Activated CD4-positive, alpha-beta T cell treated with anti-CD3 and anti-CD28 coated beads for 36 hours (primary cell): ENCODE measurements around the gene SCAF8. TPM values are rescaled to one million over a fixed set of nuclear protein-coding genes. Genes with fewer than 3 reads are reported as not detected.

Experiments used
- ATAC-seq: fragments of 200-7000 bp; cut with Tn5 transposase; one replicate; pipeline ENCODE4 v1.10.0; 2021; ENCODE audit warnings: mild to moderate bottlenecking, moderate library complexity
- CTCF ChIA-PET: fragments of 350-600 bp; sonication (Branson Sonifier 250); formaldehyde crosslinking; loops from one replicate; lab custom pipeline; 2021; ENCODE audit warnings: antibody characterized with exemption; lab: Charles Lee
- POLR2A ChIA-PET: fragments of 350-600 bp; sonication (Branson Sonifier 250); formaldehyde crosslinking; loops from one replicate; lab custom pipeline; 2021; ENCODE audit warnings: antibody characterized with exemption, inconsistent platforms; lab: Charles Lee
- DNase-seq: peaks from one replicate; pipeline ENCODE4 v3.0.0-alpha.2; 2020
- H3K27ac Mint-ChIP-seq: one replicate; pipeline ENCODE4 v1.8.0; 2021; ENCODE audit warnings: mixed read lengths
- H3K27me3 Mint-ChIP-seq: one replicate; pipeline ENCODE4 v1.8.0; 2021; ENCODE audit warnings: mixed read lengths
- H3K36me3 Mint-ChIP-seq: one replicate; pipeline ENCODE4 v1.8.0; 2021; ENCODE audit warnings: low read depth, mixed read lengths
- H3K4me1 Mint-ChIP-seq: one replicate; pipeline ENCODE4 v1.8.0; 2021; ENCODE audit warnings: mixed read lengths
- H3K4me3 Mint-ChIP-seq: one replicate; pipeline ENCODE4 v1.8.0; 2021; ENCODE audit warnings: mild to moderate bottlenecking, moderate library complexity, mixed read lengths
- H3K9me3 Mint-ChIP-seq: one replicate; pipeline ENCODE4 v1.8.0; 2021; ENCODE audit warnings: low read depth, mixed read lengths
- intact Hi-C, 2 experiments: fragments of 100-400 bp; cut with DNase I in 1 of 2; cut with micrococcal nuclease in 1 of 2; formaldehyde crosslinking; loops; one replicate each; pipeline versions ENCODE4 v1.14.2 to v1.15.1; 2022 to 2024; cut with DNase I, micrococcal nuclease
- total RNA-seq, 2 experiments: library from RNA; stranded (reverse); gene quantifications; one replicate each; pipeline ENCODE4 v1.2.3, GENCODE V29; 2021

The SCAF8 gene
- total RNA-seq, 2 experiments from 2014 or later, result 33.9 to 44.5 TPM

DNA sequence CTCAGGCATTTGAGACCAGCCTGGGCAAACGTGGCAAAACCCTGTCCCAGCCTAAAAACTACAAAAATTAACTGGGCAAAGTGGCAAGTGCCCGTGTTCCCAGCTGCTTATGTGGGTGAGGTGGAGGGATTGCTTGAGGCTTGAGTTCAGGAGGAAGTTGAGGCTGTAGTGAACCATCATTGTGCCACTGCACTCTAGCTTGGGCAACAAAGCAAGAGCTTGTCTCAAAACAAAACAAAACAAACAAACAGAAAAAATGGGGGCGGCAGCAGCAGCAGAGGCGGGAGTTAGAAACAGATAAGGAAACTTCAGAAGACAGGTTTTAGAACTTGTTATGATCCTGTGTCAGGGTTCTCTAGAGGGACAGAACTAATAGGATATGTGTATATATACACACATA lies 49.0 kb downstream of the SCAF8 start:
- Mint-ChIP-seq H3K27me3 (no peaks in the 10 kb centered on the region), H3K4me3 (no peak overlapping the region), H3K36me3 (peaks cover 29% of the 10 kb centered on the region), H3K27ac (no peak overlapping the region), H3K4me1 (peaks cover 35% of the 10 kb centered on the region), H3K9me3 (no peaks in the 10 kb centered on the region)
- CTCF ChIA-PET, result interaction anchor here (1.3 to 1.5 kb wide), 2 partner anchors 15 to 28 kb away, joined by 3 read pairs; no protein-coding TSS in a partner anchor
- DNase-seq (peak; percentile 15), ATAC-seq (no peak)
- intact Hi-C loops, result no loop called here
- POLR2A ChIA-PET, result interaction anchor here (0.6 kb wide), 1 partner anchor 18 kb away, joined by 3 read pairs; no protein-coding TSS in a partner anchor

DNA sequence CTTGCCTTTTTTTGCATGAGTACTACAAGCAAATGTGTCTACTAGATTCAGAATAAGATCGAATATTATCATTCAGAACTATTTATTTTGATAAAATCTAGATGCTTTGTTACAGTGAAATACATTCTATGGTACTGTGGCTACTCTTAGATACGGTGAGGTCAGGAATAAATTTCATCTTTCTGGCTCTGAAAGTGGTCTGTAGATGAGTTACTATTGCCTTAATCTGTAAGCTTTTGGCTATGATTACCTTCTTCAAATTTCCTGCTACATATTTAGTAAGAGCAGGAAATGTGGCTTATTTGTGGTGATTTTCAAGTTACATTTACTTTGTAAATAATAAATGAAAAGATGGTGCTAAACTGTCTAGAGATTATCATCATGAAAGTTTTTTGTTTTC lies 50.0 kb downstream of the SCAF8 start:
- DNase-seq (no peak), ATAC-seq (no peak)
- Mint-ChIP-seq H3K36me3 (peaks cover 36% of the 10 kb centered on the region), H3K9me3 (no peaks in the 10 kb centered on the region), H3K4me3 (no peak overlapping the region), H3K27ac (no peak overlapping the region), H3K27me3 (no peaks in the 10 kb centered on the region), H3K4me1 (peaks cover 37% of the 10 kb centered on the region)
- intact Hi-C loops, result no loop called here
- POLR2A ChIA-PET, result no interaction called here
- CTCF ChIA-PET, result interaction anchor here (0.7 to 1.9 kb wide), 4 partner anchors 24 to 175 kb away, joined by 3 to 7 read pairs (median 3); no protein-coding TSS in a partner anchor

DNA sequence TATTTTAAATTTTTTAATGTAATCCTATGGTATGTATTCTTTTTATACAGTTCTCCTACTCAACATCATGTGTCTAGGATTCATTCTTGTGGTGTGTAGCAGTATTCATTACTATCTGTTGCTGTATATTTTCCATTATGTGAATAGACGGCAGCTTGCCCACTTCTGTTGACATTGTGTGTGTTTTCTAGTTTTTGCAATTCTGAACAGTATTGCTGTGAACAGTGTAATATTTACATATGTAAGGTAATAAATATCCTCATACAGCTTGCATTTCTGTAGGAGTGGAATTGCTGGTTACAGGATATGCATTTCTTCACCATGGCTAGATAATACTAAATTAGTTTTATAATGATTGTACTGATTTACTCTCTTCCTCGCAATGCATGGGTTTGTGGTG lies 51.9 kb downstream of the SCAF8 start:
- no peaks in the 10 kb centered on the region for H3K27me3 Mint-ChIP-seq
- ATAC-seq (no peak), DNase-seq (no peak)
- H3K27ac Mint-ChIP-seq, result no peak overlapping the region
- ChIA-PET POLR2A (no interaction called here), CTCF (no interaction called here)
- H3K9me3 Mint-ChIP-seq, result no peaks in the 10 kb centered on the region
- peaks cover 35% of the 10 kb centered on the region for H3K36me3 Mint-ChIP-seq
- H3K4me3 Mint-ChIP-seq, result no peak overlapping the region
- peaks cover 36% of the 10 kb centered on the region for H3K4me1 Mint-ChIP-seq
- intact Hi-C loops, result no loop called here

DNA sequence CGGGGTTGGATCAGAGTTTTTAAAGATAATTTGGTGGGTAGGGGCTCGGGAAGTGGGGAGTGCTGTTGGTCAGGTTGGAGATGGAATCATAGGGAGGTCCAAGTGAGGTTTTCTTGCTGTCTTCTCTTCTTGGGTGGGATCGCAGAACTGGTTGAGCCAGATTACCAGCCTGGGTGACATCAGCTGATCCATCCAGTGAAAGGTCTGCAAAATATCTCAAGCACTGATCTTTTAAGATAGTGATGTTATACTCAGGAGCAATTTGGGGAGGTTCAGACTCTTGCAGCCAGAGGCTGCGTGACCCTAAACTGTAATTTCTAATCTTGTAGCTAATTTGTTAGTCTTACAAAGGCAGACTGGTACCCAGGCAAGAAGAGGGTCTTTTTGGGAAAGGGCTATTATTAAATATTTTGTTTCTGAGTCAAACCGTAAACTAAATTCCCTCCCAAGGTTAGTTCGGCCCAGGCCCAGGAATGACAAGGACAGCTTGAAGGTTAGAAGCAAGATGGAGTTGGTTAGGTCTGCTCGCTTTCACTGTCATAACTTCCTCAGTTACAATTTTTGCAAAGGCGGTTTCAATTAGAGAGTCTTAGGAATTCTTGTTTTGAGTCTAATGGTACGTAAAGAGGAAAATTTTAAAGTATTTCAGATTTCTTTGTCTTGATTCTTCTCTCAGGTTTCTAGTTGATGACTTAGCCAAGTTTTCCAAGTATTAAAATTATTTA lies 53.1 kb downstream of the SCAF8 start:
- Mint-ChIP-seq H3K27ac (peak overlapping the region; percentile 2), H3K4me1 (peaks cover 37% of the 10 kb centered on the region), H3K27me3 (no peaks in the 10 kb centered on the region), H3K36me3 (peaks cover 31% of the 10 kb centered on the region), H3K9me3 (no peaks in the 10 kb centered on the region), H3K4me3 (no peak overlapping the region)
- ATAC-seq, result no peak
- intact Hi-C loops, result no loop called here
- POLR2A ChIA-PET, result no interaction called here
- DNase-seq, result no peak
- CTCF ChIA-PET, result interaction anchor here (0.6 to 0.7 kb wide), 2 partner anchors 110 to 153 kb away, joined by 3 read pairs; no protein-coding TSS in a partner anchor

DNA sequence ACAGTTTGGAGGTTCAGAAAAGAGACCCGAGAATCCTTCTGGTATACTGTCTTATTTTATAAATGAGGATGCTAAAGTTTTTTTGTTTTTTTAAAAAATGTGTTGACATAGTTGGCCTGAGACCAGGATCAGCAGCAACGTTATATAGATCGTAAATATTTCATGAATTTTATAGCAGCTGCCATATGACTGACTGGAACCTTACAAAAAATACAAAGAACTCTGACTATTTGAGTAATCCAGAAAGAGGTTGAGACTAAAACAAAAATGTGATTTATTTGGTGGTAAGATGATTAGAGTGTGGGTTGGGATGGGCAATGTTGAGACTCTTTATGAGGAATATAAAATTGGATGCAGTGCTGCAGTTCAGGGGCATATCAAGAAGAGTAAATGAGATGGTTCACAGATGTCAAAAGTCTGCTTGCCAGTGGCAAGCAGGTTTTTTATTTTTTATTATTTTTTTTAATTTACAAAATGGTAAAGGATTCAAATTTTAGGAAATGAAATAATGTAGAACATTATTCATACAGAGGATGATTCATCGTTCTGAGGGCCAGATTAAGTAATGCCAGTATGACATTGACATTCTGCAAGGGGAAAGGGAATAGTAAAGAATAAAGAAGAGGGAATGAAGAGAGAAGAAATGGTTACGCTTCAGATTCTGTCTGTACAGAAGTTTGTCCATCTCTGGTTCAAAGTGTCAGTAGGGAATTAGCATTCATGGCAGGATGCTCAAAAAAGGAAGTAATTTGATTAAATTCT lies 58.5 kb downstream of the SCAF8 start:
- Mint-ChIP-seq H3K36me3 (peaks cover 42% of the 10 kb centered on the region), H3K4me3 (no peak overlapping the region), H3K27ac (peak overlapping the region; percentile 56), H3K27me3 (no peaks in the 10 kb centered on the region), H3K4me1 (peaks cover 29% of the 10 kb centered on the region), H3K9me3 (no peaks in the 10 kb centered on the region)
- ChIA-PET POLR2A (no interaction called here), CTCF (no interaction called here)
- ATAC-seq, result no peak
- no peak for DNase-seq
- intact Hi-C loops, result no loop called here

DNA sequence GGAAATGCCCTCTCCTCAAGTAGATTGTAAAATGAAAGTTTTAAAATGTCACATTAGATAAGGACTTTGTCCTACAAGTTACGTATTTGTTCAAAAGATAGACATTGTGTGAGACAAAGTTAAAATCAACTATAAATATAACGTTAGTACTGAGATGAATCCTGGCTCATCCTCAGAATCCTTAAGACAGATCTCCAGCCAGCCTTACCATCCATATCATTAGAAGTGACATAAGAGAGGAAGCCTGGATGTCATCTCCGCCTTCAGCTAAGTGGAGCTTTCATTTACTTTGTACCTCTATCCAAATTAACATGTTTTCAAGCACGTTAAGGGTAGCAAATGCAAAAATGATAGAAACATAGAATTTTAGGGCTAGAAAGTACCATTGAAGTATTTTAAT lies 59.1 kb downstream of the SCAF8 start:
- H3K9me3 Mint-ChIP-seq, result no peaks in the 10 kb centered on the region
- peaks cover 41% of the 10 kb centered on the region for H3K36me3 Mint-ChIP-seq
- H3K4me1 Mint-ChIP-seq, result peaks cover 24% of the 10 kb centered on the region
- intact Hi-C loops, result no loop called here
- ChIA-PET CTCF (no interaction called here), POLR2A (no interaction called here)
- peak overlapping the region; percentile 56 for H3K27ac Mint-ChIP-seq
- DNase-seq (no peak), ATAC-seq (no peak)
- H3K27me3 Mint-ChIP-seq, result no peaks in the 10 kb centered on the region
- no peak overlapping the region for H3K4me3 Mint-ChIP-seq

DNA sequence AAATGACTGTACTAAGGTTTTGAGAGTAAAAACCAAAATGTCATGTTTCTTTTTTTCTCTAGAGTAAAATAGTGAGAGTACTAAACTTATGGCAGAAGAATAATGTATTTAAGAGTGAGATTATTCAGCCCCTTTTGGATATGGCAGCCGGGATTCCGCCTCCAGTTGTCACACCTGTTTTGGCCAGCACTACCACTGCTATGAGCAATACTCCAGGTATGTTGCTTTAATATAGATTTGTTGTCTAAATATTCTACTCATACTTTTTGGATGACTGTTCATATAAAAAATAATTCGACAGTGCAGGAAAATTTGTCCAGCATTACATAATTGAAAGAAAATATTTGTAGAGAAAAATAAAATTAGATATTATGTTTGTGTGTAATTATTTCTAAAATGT lies 59.5 kb downstream of the SCAF8 start:
- Mint-ChIP-seq H3K36me3 (peaks cover 40% of the 10 kb centered on the region), H3K4me3 (no peak overlapping the region), H3K4me1 (peaks cover 23% of the 10 kb centered on the region), H3K9me3 (no peaks in the 10 kb centered on the region), H3K27me3 (no peaks in the 10 kb centered on the region), H3K27ac (no peak overlapping the region)
- DNase-seq, result no peak
- ATAC-seq, result no peak
- CTCF ChIA-PET, result no interaction called here
- POLR2A ChIA-PET, result no interaction called here
- intact Hi-C loops, result no loop called here

DNA sequence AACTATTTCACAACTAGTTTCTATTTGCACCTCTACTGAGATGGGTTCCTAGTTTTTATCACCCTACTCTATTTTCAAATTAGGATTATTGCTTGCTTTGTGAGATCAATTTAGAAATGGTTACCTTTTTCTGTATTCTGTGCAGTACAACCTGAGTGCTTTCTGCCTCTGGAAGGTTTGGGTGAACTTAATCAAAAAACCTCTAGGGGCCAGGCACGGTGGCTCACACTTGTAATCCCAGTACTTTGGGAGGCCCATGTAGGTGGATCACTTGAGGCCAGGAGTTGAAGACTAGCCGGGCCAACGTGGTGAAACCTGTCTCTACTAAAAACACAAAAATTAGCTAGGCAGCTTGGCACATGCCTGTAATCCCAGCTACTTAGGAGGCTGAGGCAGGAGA lies 63.3 kb downstream of the SCAF8 start:
- CTCF ChIA-PET, result interaction anchor here (1.0 to 1.4 kb wide), 4 partner anchors 8 to 121 kb away, joined by 3 to 5 read pairs (median 4); no protein-coding TSS in a partner anchor
- no peaks in the 10 kb centered on the region for H3K9me3 Mint-ChIP-seq
- peaks cover 33% of the 10 kb centered on the region for H3K4me1 Mint-ChIP-seq
- no peaks in the 10 kb centered on the region for H3K27me3 Mint-ChIP-seq
- ATAC-seq, result no peak
- intact Hi-C loops, result no loop called here
- POLR2A ChIA-PET, result no interaction called here
- H3K4me3 Mint-ChIP-seq, result no peak overlapping the region
- H3K36me3 Mint-ChIP-seq, result peaks cover 43% of the 10 kb centered on the region
- H3K27ac Mint-ChIP-seq, result no peak overlapping the region
- DNase-seq, result no peak

DNA sequence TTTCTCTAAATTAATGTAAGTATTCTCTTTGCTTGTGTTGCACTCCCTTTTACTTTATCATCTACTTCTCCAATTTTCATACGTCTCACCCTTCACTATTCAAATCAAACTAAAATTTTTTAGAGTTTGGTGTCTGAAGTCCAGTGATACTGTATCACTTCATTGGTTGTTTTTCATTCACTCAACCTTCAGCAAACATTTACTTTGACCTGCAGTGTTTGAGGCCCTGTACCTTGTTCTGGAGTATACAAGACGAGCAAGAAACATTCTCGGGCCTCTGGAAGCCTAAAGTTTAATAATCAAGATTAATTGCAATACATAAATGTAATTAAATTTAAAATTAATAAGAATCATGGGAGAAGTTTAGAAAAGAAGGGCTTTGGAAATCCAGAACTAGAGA lies 64.6 kb downstream of the SCAF8 start:
- intact Hi-C loops, result no loop called here
- no peaks in the 10 kb centered on the region for H3K9me3 Mint-ChIP-seq
- CTCF ChIA-PET, result interaction anchor here (1.2 kb wide), 1 partner anchor 9 kb away, joined by 5 read pairs; no protein-coding TSS in a partner anchor
- DNase-seq (no peak), ATAC-seq (no peak)
- no peak overlapping the region for H3K4me3 Mint-ChIP-seq
- H3K27ac Mint-ChIP-seq, result no peak overlapping the region
- peaks cover 35% of the 10 kb centered on the region for H3K36me3 Mint-ChIP-seq
- POLR2A ChIA-PET, result no interaction called here
- peaks cover 21% of the 10 kb centered on the region for H3K4me1 Mint-ChIP-seq
- no peaks in the 10 kb centered on the region for H3K27me3 Mint-ChIP-seq

DNA sequence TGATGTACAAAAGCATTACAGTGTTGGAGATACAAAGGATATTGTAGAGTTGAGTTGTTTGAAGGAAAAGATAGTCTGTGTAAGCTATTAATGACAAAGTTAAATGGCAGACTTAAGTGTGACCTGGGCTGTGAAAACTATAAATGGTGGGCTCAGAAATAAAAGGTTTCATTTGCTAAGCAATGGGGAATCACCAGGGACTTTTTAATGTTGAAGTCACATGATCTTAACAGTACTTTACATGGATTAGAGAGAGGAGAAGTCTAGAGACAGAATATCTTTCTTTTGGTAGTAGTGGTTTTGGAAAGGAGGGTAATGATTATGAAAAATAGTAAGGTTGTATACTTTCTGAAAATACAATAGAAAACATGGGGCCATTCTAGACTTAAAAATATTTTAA lies 67.1 kb downstream of the SCAF8 start:
- intact Hi-C loops, result loop anchor here in 1 of 2 experiments (10.0 kb wide), 1 partner anchor 646 kb away; no protein-coding TSS in a partner anchor
- H3K4me1 Mint-ChIP-seq, result peaks cover 21% of the 10 kb centered on the region
- H3K27me3 Mint-ChIP-seq, result no peaks in the 10 kb centered on the region
- ChIA-PET CTCF (interaction anchor here (0.7 to 9.3 kb wide), 3 partner anchors 13 to 125 kb away, joined by 3 to 133 read pairs (median 5); no protein-coding TSS in a partner anchor), POLR2A (no interaction called here)
- no peaks in the 10 kb centered on the region for H3K9me3 Mint-ChIP-seq
- H3K4me3 Mint-ChIP-seq, result no peak overlapping the region
- peak overlapping the region; percentile 80 for H3K27ac Mint-ChIP-seq
- ATAC-seq (peak; percentile 53), DNase-seq (no peak)
- H3K36me3 Mint-ChIP-seq, result peaks cover 29% of the 10 kb centered on the region

DNA sequence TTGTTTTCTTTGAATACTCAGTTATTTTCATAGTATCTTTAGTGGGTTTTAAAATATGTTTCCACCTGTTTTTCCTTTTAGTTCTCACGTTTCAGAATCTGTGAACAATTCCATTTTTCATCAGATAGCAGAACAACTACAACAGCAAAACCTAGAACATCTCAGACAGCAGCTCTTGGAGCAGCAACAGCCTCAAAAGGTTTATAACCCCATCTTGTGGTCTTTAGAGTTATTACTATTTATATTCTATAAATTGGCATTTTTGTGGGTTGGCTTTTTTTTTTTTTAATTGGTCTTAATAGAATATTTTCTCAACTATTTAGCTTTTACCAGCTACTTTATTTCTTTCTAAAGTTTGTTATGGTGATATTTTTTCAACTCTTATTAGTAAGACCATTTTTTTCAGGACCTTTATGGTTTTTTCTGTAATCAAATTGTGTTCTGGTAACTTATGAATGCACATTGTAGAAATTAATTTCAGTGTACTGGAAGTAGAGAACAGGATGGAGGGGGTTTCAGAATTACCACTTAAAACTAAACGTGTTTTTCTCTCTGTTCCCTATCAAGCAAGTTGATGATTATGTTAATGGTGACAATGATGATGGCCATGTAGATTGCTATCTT lies 72.2 kb downstream of the SCAF8 start:
- H3K9me3 Mint-ChIP-seq, result no peaks in the 10 kb centered on the region
- H3K27ac Mint-ChIP-seq, result no peak overlapping the region
- H3K27me3 Mint-ChIP-seq, result no peaks in the 10 kb centered on the region
- no peak for ATAC-seq
- no peak overlapping the region for H3K4me3 Mint-ChIP-seq
- peaks cover 3% of the 10 kb centered on the region for H3K4me1 Mint-ChIP-seq
- intact Hi-C loops, result loop anchor here (1.0 to 10.0 kb wide), 3 partner anchors 72 to 651 kb away; partner anchors contain the start of gene SCAF8 (in 2 of the 2)
- POLR2A ChIA-PET, result interaction anchor here (0.6 kb wide), 1 partner anchor 69 kb away, joined by 4 read pairs; no protein-coding TSS in a partner anchor
- CTCF ChIA-PET, result interaction anchor here (0.6 to 9.3 kb wide), 17 partner anchors 9 to 417 kb away, joined by 3 to 133 read pairs (median 4); no protein-coding TSS in a partner anchor
- no peak for DNase-seq
- peaks cover 41% of the 10 kb centered on the region for H3K36me3 Mint-ChIP-seq
